H1 (cell line): ENCODE measurements around the gene SLC13A4. TPM values are rescaled to one million over a fixed set of nuclear protein-coding genes. Genes with fewer than 3 reads are reported as not detected.

ENCODE experiments used
- CTCF ChIA-PET: fragments of 300-600 bp; sonication (Branson Sonifier 250); formaldehyde crosslinking; loops from one replicate; lab custom pipeline; 2021; ENCODE audit not compliant: partially characterized antibody; lab: Charles Lee
- POLR2A ChIA-PET: fragments of 300-600 bp; sonication (Branson Sonifier 250); formaldehyde crosslinking; loops from one replicate; lab custom pipeline; 2021; ENCODE audit warnings: inconsistent platforms; ENCODE audit not compliant: partially characterized antibody; lab: Charles Lee
- DNase-seq, 2 experiments: peaks; one replicate each; pipeline versions ENCODE4 v3.0.0 to v3.0.0-alpha.2; 2010 to 2022; ENCODE audit warnings: low spot score in 2 of 2, low read depth in 1 of 2, mixed read lengths in 1 of 2
- FAIRE-seq: peaks from 2 replicates; lab custom pipeline; 2011; peaks lifted over from hg19 to GRCh38; lab: Jason Lieb, UNC
- H2AFZ ChIP-seq: 2 replicates; pipeline ENCODE4 v1.8.1; 2012; ENCODE audit warnings: low read length, inconsistent platforms
- H2AK5ac ChIP-seq: 2 replicates; pipeline ENCODE4 v1.6.1; 2013; ENCODE audit warnings: low read depth, low read length
- H2BK120ac ChIP-seq: replicated peaks from 2 replicates; pipeline ENCODE3; 2013; ENCODE audit warnings: low read depth, low read length, inconsistent platforms
- H2BK12ac ChIP-seq: 2 replicates; pipeline ENCODE4 v1.6.1; 2013; ENCODE audit warnings: low read depth, low read length
- H2BK15ac ChIP-seq: 2 replicates; pipeline ENCODE4 v1.6.1; 2013; ENCODE audit warnings: low read length
- H2BK20ac ChIP-seq: 2 replicates; pipeline ENCODE4 v1.6.1; 2013; ENCODE audit warnings: low read length
- H2BK5ac ChIP-seq: 2 replicates; pipeline ENCODE4 v1.6.1; 2013; ENCODE audit warnings: low read depth, low read length
- H3K14ac ChIP-seq: 2 replicates; pipeline ENCODE4 v1.6.1; 2013; ENCODE audit warnings: inconsistent platforms; ENCODE audit not compliant: insufficient read length
- H3K18ac ChIP-seq: 2 replicates; pipeline ENCODE4 v1.6.1; 2013; ENCODE audit warnings: low read length; ENCODE audit errors: extremely low read depth
- H3K23ac ChIP-seq: 2 replicates; pipeline ENCODE4 v1.6.1; 2013; ENCODE audit warnings: inconsistent platforms; ENCODE audit not compliant: insufficient read length
- H3K23me2 ChIP-seq: 2 replicates; pipeline ENCODE4 v1.6.1; 2013; ENCODE audit warnings: low read depth, low read length
- H3K27ac ChIP-seq: 2 replicates; pipeline ENCODE4 v1.6.1; 2011; ENCODE audit warnings: low read depth, low read length, inconsistent platforms
- H3K27me3 ChIP-seq, 4 experiments: replicated peaks in 1 of 4; 1 replicate in 1 of 4; 2 replicates in 3 of 4; pipeline versions ENCODE4 v1.6.1 to v1.8.1; 2011 to 2013; ENCODE audit warnings: low read length in 3 of 4, mild to moderate bottlenecking in 3 of 4, inconsistent platforms in 2 of 4, mixed read lengths in 2 of 4, moderate library complexity in 1 of 4; ENCODE audit not compliant: control insufficient read depth in 3 of 4, insufficient read depth in 3 of 4; ENCODE audit errors: extremely low read depth in 1 of 4
- H3K36me3 ChIP-seq, 4 experiments: 2 replicates each; pipeline versions ENCODE4 v1.6.1 to v1.8.1; 2011 to 2013; ENCODE audit warnings: mild to moderate bottlenecking in 4 of 4, low read length in 3 of 4, moderate library complexity in 2 of 4, control low read depth in 1 of 4, inconsistent platforms in 1 of 4; ENCODE audit not compliant: insufficient read depth in 4 of 4, control insufficient read depth in 2 of 4
- H3K4ac ChIP-seq: replicated peaks from 2 replicates; pipeline ENCODE3; 2013; ENCODE audit warnings: low read length, low read depth, mixed read lengths, inconsistent platforms; ENCODE audit not compliant: insufficient read length
- H3K4me1 ChIP-seq, 4 experiments: replicated peaks in 1 of 4; 1 replicate in 1 of 4; 2 replicates in 3 of 4; pipeline versions ENCODE4 v1.6.1 to v1.8.1; 2011 to 2013; ENCODE audit warnings: low read length in 3 of 4, inconsistent platforms in 2 of 4, mixed read lengths in 1 of 4; ENCODE audit not compliant: insufficient read depth in 4 of 4, control insufficient read depth in 3 of 4
- H3K4me2 ChIP-seq, 2 experiments: 2 replicates each; pipeline versions ENCODE4 v1.6.1 to v1.8.1; 2011 to 2013; ENCODE audit warnings: low read depth in 2 of 2, low read length in 2 of 2, control low read depth in 1 of 2, inconsistent platforms in 1 of 2, mild to moderate bottlenecking in 1 of 2; ENCODE audit not compliant: insufficient read depth in 1 of 2
- H3K4me3 ChIP-seq, 4 experiments: fragments of 200-600, 300-600 bp in 1 of 4; sonication (generic), shearing (Covaris generic), sonication (Bioruptor Twin) in 1 of 4; 2 replicates each; pipeline versions ENCODE4 v1.5.1 to v1.8.1; 2011 to 2016; ENCODE audit warnings: low read length in 4 of 4, low read depth in 3 of 4, control low read depth in 2 of 4, inconsistent platforms in 2 of 4, mild to moderate bottlenecking in 2 of 4, mixed read lengths in 1 of 4, moderate library complexity in 1 of 4; ENCODE audit not compliant: insufficient read depth in 2 of 4; ENCODE audit errors: extremely low read depth in 1 of 4
- H3K56ac ChIP-seq: replicated peaks from 2 replicates; pipeline ENCODE3; 2013; ENCODE audit warnings: low read depth, mild to moderate bottlenecking, mixed read lengths, low read length, inconsistent platforms; ENCODE audit not compliant: insufficient read length
- H3K79me1 ChIP-seq: 2 replicates; pipeline ENCODE4 v1.6.1; 2013; ENCODE audit warnings: low read depth, low read length, control low read depth
- H3K79me2 ChIP-seq, 2 experiments: 2 replicates each; pipeline versions ENCODE4 v1.6.1 to v1.8.1; 2012 to 2013; ENCODE audit warnings: low read length in 2 of 2, mild to moderate bottlenecking in 2 of 2, inconsistent platforms in 1 of 2; ENCODE audit not compliant: insufficient read depth in 2 of 2, control insufficient read depth in 1 of 2
- H3K9ac ChIP-seq, 4 experiments: replicated peaks in 1 of 4; 1 replicate in 1 of 4; 2 replicates in 3 of 4; pipeline versions ENCODE4 v1.6.1 to v1.8.1; 2011 to 2013; ENCODE audit warnings: low read depth in 3 of 4, low read length in 3 of 4, control low read depth in 2 of 4, mild to moderate bottlenecking in 2 of 4, moderate library complexity in 2 of 4, inconsistent platforms in 1 of 4; ENCODE audit errors: extremely low read depth in 1 of 4
- H3K9me3 ChIP-seq, 2 experiments: 2 replicates each; pipeline versions ENCODE4 v1.6.1 to v1.8.1; 2012 to 2013; ENCODE audit warnings: mild to moderate bottlenecking in 2 of 2, moderate library complexity in 2 of 2, control low read depth in 1 of 2, inconsistent platforms in 1 of 2, low read depth in 1 of 2, low read length in 1 of 2, mixed read lengths in 1 of 2; ENCODE audit not compliant: insufficient read depth in 2 of 2
- H4K20me1 ChIP-seq, 2 experiments: replicated peaks in 1 of 2; 2 replicates each; pipeline versions ENCODE3 to v1.8.1; 2011 to 2013; ENCODE audit warnings: inconsistent platforms in 2 of 2, low read length in 2 of 2, mild to moderate bottlenecking in 1 of 2; ENCODE audit not compliant: insufficient read depth in 2 of 2, control insufficient read depth in 1 of 2
- H4K5ac ChIP-seq: 2 replicates; pipeline ENCODE4 v1.6.1; 2013; ENCODE audit warnings: low read length, low read depth, mixed read lengths, inconsistent platforms; ENCODE audit not compliant: insufficient read length
- H4K8ac ChIP-seq: 2 replicates; pipeline ENCODE4 v1.8.0; 2013; ENCODE audit warnings: mild to moderate bottlenecking, moderate library complexity, low read length, inconsistent platforms; ENCODE audit not compliant: insufficient read depth; ENCODE audit errors: extremely low read depth
- H4K91ac ChIP-seq: replicated peaks from 2 replicates; pipeline ENCODE3; 2013; ENCODE audit warnings: low read length, mixed read lengths, inconsistent platforms; ENCODE audit not compliant: insufficient read length
- BCL11A ChIP-seq, 2 experiments: IDR thresholded peaks; one replicate each; pipeline ENCODE4 v1.6.1; 2011; ENCODE audit warnings: low read depth in 2 of 2, low read length in 2 of 2, mild to moderate bottlenecking in 2 of 2
- HDAC2 ChIP-seq, 2 experiments: fragments of 300-600 bp in 1 of 2; sonication (generic) in 1 of 2; IDR thresholded peaks; 2 replicates each; pipeline ENCODE4 v1.6.1; 2011 to 2012; ENCODE audit warnings: low read depth in 2 of 2, low read length in 2 of 2, mild to moderate bottlenecking in 2 of 2, moderate library complexity in 2 of 2, borderline replicate concordance in 1 of 2, inconsistent platforms in 1 of 2
- POU5F1 ChIP-seq: IDR thresholded peaks from 2 replicates; pipeline ENCODE4 v1.6.1; 2011; ENCODE audit warnings: low read depth, mild to moderate bottlenecking, low read length, moderate library complexity
- YY1 ChIP-seq: IDR thresholded peaks from 2 replicates; pipeline ENCODE4 v1.6.1; 2011; ENCODE audit warnings: low read depth, mild to moderate bottlenecking, low read length
- WGBS, 2 experiments: shearing (Covaris generic) in 1 of 2; methylation state at CpG; one replicate each; pipeline versions ENCODE4 v1.1.6 to v1.1.7; 2013 to 2015; ENCODE audit warnings: low lambda C conversion rate in 2 of 2, mixed read lengths in 2 of 2, inconsistent platforms in 1 of 2, low coverage in 1 of 2, missing lambda C conversion rate in 1 of 2; ENCODE audit not compliant: insufficient replicate concordance in 2 of 2, insufficient coverage in 1 of 2, insufficient read length in 1 of 2; ENCODE audit errors: extremely low coverage in 1 of 2, missing lambda C conversion rate in 1 of 2; 5-methylcytosine and 5-hydroxymethylcytosine counted together
- polyA plus RNA-seq, 7 experiments: library from polyadenylated mRNA; depleted of rRNA in 3 of 7; stranded (reverse) in 5 of 7; unstranded in 2 of 7; fragments of >200 nt in 5 of 7; fragments of 200-250 nt in 2 of 7; gene quantifications; 1 replicate in 5 of 7; 2 replicates in 1 of 7; 4 replicates in 1 of 7; pipeline versions ENCODE4 v1.2.1 to v1.2.3, GENCODE V29; 2011 to 2013; ENCODE audit warnings: missing spikeins in 2 of 7, mixed read lengths in 2 of 7
- total RNA-seq: library from RNA; stranded (reverse); fragmentation: NEBNext Ultra II Directional; extraction: Animal tissue kit (Norgen Biotek cat#: 25700); gene quantifications from 2 replicates; pipeline ENCODE4 v1.2.1, GENCODE V29; 2021
- TF ChIP-seq, protein P1 (sequence below), 3 experiments: IDR thresholded peaks; 1 replicate in 2 of 3; 2 replicates in 1 of 3; pipeline versions ENCODE4 v1.5.1 to v1.6.1; 2011; ENCODE audit warnings: low read length in 3 of 3, mild to moderate bottlenecking in 3 of 3, inconsistent platforms in 2 of 3, low read depth in 1 of 3, moderate library complexity in 1 of 3; ENCODE audit not compliant: insufficient read depth in 1 of 3; ENCODE audit errors: control extremely low read depth in 1 of 3
- TF ChIP-seq, protein P2 (sequence below): IDR thresholded peaks from 2 replicates; pipeline ENCODE4 v1.6.1; 2012; ENCODE audit warnings: inconsistent platforms
- TF ChIP-seq, protein P3 (sequence below): IDR thresholded peaks from 2 replicates; pipeline ENCODE4 v1.6.1; 2011; ENCODE audit warnings: low read depth, mild to moderate bottlenecking, low read length; ENCODE audit not compliant: insufficient read depth

SLC13A4 gene
- total and polyA plus RNA-seq, 2 of the 8 experiments (the other 6 are each of a cell fraction or from before 2014, with no cell fraction given): 3.9 to 7.5 TPM

DNA sequence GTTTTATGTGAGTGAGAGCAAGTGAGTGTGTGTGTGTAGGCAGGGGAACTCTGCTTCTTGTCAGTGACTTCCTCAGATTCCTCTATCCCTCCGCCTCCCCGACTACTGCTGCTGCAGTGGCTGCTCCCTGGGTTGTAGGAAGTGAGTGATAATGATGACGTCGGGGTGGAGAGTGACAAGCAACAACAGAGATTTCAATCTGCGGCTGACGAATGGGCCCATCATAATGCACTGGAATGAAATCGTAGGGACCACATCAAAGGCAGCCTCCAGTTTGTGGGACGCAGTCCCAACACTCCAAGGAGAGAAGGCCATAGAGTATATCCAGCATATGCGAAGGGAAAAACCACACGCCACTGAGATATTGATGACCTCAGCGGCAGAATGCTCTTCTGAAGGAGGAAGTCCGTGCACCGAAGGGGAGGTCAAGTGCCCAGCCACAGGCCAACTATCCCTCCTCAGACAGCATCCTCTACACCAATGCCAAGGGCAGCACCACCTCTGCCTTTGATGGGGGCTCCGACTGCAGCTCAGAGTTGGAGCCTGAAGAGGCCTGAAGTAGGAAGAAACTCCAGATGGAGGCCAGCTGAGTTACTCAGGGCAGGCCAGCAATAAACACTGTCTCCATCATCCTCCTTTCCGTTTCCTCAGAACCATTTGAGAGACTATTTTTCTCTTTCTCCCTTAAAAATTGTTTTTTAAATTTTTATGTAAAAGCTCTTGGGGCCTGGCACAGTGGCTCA is 77.0 kb downstream of the SLC13A4 start:
- Histone ChIP-seq H3K23ac (no peak overlapping the region), H4K20me1 (no peaks in the 10 kb centered on the region), H3K9ac (no peak overlapping the region), H3K4me2 (no peak overlapping the region), H3K9me3 (no peaks in the 10 kb centered on the region), H3K14ac (no peak overlapping the region), H4K8ac (no peak overlapping the region; the same call in 1 of the 2 replicates), H4K91ac (no peak overlapping the region), H2BK20ac (no peak overlapping the region), H4K5ac (no peak overlapping the region), H3K27ac (no peak overlapping the region), H2AK5ac (no peak overlapping the region), H2AFZ (no peak overlapping the region), H3K4me3 (no peak overlapping the region), H3K4me1 (peaks cover 0 to 2% (median under 1%) of the 10 kb centered on the region in 4 experiments; a peak in 2 of 7 replicates), H3K23me2 (no peaks in the 10 kb centered on the region), H3K4ac (no peak overlapping the region), H3K27me3 (no peaks in the 10 kb centered on the region), H2BK12ac (no peak overlapping the region), H3K36me3 (peaks cover 10 to 34% (median 23%) of the 10 kb centered on the region in 4 experiments; a peak in 7 of 8 replicates), H3K79me1 (no peaks in the 10 kb centered on the region), H2BK5ac (no peak overlapping the region), H2BK15ac (no peak overlapping the region), H3K56ac (no peak overlapping the region), H3K79me2 (no peaks in the 10 kb centered on the region), H2BK120ac (no peak overlapping the region), H3K18ac (no peak overlapping the region)
- ChIA-PET POLR2A (interaction anchor here (1.2 kb wide), 1 partner anchor 11 kb away, joined by 3 read pairs; the partner anchor contains the start of gene STMP1), CTCF (interaction anchor here (0.9 to 1.5 kb wide), 4 partner anchors 10 to 376 kb away, joined by 3 to 5 read pairs (median 4); no protein-coding TSS in a partner anchor)
- no peak for DNase-seq
- no peak for FAIRE-seq
- WGBS, 2 experiments: 90% methylated on average over 15 of the region's 15 CpGs; no CpG with 5 or more reads in 1 of the 2 experiments
- no peak for TF ChIP-seq YY1
- TF ChIP-seq, protein P1, sequence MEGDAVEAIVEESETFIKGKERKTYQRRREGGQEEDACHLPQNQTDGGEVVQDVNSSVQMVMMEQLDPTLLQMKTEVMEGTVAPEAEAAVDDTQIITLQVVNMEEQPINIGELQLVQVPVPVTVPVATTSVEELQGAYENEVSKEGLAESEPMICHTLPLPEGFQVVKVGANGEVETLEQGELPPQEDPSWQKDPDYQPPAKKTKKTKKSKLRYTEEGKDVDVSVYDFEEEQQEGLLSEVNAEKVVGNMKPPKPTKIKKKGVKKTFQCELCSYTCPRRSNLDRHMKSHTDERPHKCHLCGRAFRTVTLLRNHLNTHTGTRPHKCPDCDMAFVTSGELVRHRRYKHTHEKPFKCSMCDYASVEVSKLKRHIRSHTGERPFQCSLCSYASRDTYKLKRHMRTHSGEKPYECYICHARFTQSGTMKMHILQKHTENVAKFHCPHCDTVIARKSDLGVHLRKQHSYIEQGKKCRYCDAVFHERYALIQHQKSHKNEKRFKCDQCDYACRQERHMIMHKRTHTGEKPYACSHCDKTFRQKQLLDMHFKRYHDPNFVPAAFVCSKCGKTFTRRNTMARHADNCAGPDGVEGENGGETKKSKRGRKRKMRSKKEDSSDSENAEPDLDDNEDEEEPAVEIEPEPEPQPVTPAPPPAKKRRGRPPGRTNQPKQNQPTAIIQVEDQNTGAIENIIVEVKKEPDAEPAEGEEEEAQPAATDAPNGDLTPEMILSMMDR (IDR thresholded peaks at IDR 0.05; ENCODE audit: control extremely low read depth in 1 of 3, insufficient read depth in 1 of 3, low read depth in 1 of 3, low read length in 3 of 3): no peak
- TF ChIP-seq HDAC2 (IDR thresholded peaks at IDR 0.05; ENCODE audit: borderline replicate concordance in 1 of 2, low read depth in 2 of 2, low read length in 2 of 2): no peak
- TF ChIP-seq, protein P2, sequence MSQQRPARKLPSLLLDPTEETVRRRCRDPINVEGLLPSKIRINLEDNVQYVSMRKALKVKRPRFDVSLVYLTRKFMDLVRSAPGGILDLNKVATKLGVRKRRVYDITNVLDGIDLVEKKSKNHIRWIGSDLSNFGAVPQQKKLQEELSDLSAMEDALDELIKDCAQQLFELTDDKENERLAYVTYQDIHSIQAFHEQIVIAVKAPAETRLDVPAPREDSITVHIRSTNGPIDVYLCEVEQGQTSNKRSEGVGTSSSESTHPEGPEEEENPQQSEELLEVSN: no peak
- TF ChIP-seq BCL11A (IDR thresholded peaks at IDR 0.05; ENCODE audit: low read depth in 2 of 2, low read length in 2 of 2): no peak
- TF ChIP-seq, protein P3, sequence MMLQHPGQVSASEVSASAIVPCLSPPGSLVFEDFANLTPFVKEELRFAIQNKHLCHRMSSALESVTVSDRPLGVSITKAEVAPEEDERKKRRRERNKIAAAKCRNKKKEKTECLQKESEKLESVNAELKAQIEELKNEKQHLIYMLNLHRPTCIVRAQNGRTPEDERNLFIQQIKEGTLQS: no peak
- no peak for TF ChIP-seq POU5F1
